Measurements from ENCODE around the gene CD53.

Gene CD53

GRCh38 chr1:110944806-110945205 lies 71.9 kb downstream of the CD53 start:
- TF ChIP-seq GABPA (IDR thresholded peaks at IDR 0.05; ENCODE audit: low read depth) (no peak), CTCF (IDR thresholded peaks at IDR 0.05; ENCODE audit: insufficient read depth, low read length) (no peak), REST (IDR thresholded peaks at IDR 0.05; ENCODE audit: insufficient replicate concordance, low read depth) (no peak), POLR2AphosphoS5 (IDR thresholded peaks at IDR 0.05; ENCODE audit: low read depth) (no peak), SPI1 (IDR thresholded peaks at IDR 0.05; ENCODE audit: borderline replicate concordance, low read depth) (no peak)
- H3K4me3 ChIP-seq (replicated peaks; ENCODE audit: insufficient read depth, low read length) = no peak overlapping the region
- DNase-seq (ENCODE audit: low read depth in 1 of 2, low spot score in 1 of 2) = no peak
- no peaks in the 10 kb centered on the region for H3K27me3 ChIP-seq (ENCODE audit: insufficient read depth, poor library complexity, severe bottlenecking)
- no peak overlapping the region for H3K27ac ChIP-seq (replicated peaks)

- DNase-seq (ENCODE audit: low read depth in 1 of 2, low spot score in 1 of 2) = no peak
- TF ChIP-seq CTCF (IDR thresholded peaks at IDR 0.05; ENCODE audit: insufficient read depth, low read length) = no peak
- TF ChIP-seq POLR2AphosphoS5 (IDR thresholded peaks at IDR 0.05; ENCODE audit: low read depth) = no peak
- no peak overlapping the region for H3K4me3 ChIP-seq (replicated peaks; ENCODE audit: insufficient read depth, low read length)
- H3K27ac ChIP-seq (replicated peaks) = no peak overlapping the region
- H3K27me3 ChIP-seq (ENCODE audit: insufficient read depth, poor library complexity, severe bottlenecking) = no peaks in the 10 kb centered on the region
Measured at GRCh38 chr1:110945626-110946025, 72.7 kb downstream of the CD53 start.

- Histone ChIP-seq H3K27me3 (ENCODE audit: insufficient read depth, poor library complexity, severe bottlenecking) (no peaks in the 10 kb centered on the region), H3K4me3 (replicated peaks; ENCODE audit: insufficient read depth, low read length) (no peak overlapping the region), H3K27ac (replicated peaks) (peak overlapping the region; percentile 33)
- DNase-seq (ENCODE audit: low read depth in 1 of 2, low spot score in 1 of 2) = peak; percentile 64 to 66
- TF ChIP-seq SPI1 (IDR thresholded peaks at IDR 0.05; ENCODE audit: borderline replicate concordance, low read depth) (peak; percentile 67; the same call in 1 of the 2 replicates), CTCF (IDR thresholded peaks at IDR 0.05; ENCODE audit: insufficient read depth, low read length) (no peak)
Measured at GRCh38 chr1:110948038-110948810, 75.3 kb downstream of the CD53 start.
